GM19324 (cell line): Measurements from ENCODE around the gene MN1.

Experiments used
- ATAC-seq: cut with Tn5 transposase; IDR thresholded peaks from one replicate; pipeline ENCODE4 v1.9.1; 2021; ENCODE audit warnings: mild to moderate bottlenecking, moderate library complexity; ENCODE audit not compliant: unreplicated experiment, low FRiP score

The MN1 gene

DNA sequence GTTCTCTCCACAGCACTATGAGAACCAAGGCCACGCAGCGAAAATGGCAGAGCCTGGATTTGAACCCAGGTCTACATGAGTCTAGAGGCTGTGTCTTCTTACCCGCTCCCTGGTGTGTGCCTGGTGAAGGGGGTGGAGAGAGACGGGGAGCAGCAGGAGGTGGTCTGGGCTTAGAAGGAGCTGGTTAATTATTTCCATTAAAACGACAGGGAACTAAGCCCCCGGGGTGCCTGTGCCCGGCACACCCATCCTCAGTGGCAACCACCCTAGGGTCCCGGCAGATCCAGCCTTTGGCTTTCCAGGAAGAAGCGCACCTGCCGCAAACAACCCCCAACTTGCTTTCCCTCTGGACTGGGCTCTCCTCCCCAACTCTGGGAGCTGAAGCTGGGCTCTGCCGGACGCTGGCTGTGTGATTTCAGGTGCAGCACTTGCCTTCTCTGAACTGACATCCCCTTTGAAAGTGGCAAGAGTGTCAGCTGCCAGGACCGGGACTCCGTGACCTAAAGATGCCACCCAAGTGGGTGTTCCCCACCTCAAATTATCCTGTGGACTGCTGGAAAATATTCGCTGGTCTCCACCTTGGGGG lies 35.8 kb downstream of the MN1 start:
- ATAC-seq: no peak

DNA sequence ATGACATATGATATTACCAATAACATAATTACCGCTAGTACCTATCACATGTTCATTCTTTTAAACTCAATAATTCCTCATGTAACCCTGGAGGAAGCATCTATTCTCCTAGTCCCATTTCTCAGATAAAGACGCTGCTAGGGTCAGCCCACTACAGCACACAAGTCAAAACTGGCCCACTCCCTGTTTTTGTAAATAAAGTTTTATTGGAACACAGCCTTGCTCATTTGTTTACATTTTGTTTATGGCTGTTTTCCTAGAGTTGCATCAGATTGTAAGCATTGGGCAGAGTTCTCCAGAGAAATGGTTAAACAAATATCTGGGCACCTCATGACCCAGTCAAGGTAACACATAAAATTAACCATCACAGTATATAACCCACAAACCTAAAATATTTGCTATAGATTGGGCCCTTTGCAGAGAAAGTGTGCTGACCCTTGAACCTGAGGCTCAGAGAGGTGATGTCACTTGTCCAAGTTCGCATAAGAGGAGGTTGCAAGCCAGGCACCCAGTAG lies 36.8 kb downstream of the MN1 start:
- ATAC-seq: no peak

DNA sequence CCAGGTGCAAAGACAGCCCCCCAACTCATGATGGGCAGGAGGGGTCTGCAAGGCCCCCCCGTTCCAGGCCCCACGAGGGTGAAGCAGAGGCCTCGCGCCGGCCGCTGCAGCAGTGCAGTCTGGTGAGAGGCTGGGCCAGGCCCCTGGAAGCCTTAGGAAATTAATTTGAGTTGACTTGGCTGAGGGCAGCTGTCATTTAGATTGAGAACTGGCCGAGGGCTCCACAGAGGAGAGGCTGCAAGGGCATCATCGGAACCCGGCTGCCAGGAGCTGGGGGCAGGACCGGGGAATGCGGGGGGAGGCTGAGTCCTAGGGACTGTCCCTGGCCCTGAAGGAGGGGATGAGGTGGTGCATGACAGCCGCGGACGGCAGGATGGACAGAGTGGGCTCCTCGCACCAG lies 39.9 kb downstream of the MN1 start:
- ATAC-seq: no peak

DNA sequence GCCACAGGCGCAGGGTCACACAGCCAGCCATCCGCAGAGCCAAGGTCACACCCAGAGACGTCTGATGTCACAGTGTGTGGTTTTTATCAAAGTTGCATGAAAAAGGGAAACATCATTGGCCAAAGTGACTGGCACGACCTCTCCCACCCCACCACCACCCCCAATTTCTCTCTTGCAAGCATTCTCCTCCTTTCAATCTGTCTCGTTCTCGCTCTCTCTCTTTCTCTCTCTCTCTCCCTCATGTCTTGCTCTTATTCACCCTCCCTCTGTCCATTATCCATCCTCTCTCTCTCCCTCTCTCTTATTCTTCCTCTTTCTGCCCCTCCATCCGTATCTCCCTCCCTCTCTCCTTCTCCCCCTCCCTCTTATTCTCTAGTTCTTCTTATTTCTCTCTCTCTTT lies 40.6 kb downstream of the MN1 start:
- no peak for ATAC-seq

DNA sequence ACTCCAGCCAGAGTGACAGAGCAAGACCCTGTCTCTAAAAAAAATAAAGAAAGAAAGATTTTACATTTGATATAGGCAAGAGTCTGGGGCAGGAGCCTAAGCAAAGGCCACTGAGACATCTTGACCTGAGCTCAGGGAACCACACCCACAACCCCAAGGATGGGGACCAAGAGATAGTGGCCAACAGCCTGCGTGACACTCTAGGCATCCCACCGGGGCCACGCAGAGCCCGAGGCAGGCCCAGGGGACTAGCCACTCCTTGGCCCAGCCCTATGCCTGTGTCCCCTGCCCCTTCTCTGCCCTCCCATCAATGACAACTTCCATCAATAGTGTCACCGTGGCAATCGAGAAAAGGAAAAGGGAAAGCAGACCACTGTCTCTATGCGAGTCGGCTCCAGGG lies 41.1 kb downstream of the MN1 start:
- ATAC-seq: no peak

DNA sequence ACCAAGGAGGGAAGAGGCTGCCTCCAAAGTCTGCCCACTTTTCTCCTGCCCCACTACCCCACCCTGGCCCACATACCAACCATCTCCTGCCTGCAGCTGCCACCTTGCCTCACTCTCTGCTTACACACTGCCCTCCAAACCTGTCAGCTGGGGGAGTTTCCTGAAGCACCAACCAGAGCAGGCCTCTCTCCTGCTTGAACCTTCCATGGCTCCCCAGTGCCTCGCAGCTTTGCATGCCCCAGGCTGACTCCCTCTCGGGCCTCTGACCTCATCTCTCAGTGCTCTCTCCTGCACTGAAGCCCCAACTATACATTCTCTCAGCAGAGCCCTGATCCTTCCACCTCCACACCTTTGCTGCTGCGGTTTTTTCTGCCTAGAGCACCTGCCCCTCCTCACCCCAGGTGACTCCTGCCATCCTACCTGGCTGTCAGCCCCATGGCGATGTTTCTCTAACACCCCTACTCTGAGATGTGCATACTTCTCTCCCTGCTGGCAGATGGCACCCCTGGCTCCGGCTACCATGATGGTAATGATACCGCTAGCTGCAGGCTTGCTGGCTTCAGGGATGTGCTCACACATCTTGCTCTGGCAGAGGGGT lies 43.5 kb downstream of the MN1 start:
- ATAC-seq: no peak

DNA sequence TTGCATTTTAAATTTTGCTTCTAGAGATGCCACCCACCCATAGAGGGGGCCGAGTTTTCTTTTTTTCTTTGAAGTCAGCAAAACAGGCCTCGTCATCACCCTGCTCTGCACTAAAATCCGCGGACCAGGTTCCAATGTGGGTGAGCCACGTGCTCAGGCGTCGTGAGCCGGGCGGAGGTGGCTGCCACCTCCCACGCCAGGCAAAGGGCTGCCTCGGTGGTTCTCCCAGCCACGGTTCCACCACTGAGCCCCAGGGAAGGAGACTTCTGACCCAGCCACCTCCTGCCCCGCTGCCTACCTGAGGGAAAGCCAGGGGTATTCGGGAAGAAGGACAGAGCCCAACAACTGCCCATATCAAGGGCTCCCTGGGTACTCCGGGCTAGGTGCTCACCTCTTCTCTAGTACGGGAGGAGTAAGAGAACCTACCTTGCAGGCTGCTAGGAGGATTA lies 45.3 kb downstream of the MN1 start:
- ATAC-seq: no peak

DNA sequence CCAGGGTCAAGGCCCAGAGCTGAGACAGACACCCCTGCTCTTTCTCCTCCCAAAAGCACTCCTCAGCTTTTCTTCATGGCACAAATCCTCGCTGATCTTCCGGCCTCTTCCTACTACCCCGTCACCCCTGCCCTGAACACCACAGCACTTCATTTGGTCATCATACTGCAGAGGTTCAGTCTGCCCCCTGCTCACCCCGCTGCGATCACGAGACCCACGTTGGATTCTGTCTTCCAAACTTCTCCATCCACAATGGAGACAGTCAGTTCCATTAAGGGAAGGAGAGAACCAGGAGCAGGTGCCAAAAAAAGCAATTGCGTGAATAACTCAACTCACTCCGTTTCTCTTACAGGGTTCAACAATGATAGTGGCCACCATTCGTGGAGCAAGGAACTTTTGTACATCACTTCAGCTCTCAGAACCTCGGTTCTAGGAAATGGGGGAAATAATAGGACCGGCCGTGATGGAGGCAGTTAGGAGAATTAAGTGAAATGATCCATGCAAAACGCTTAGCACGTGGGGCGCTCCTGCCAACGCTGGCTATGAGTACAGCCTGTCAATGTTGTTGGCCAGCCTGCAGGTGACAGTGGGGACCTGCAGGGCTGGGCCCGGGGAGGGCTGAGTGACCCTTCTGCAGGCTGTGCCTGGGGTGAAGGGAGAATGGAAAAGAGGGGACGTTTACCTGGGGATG lies 45.9 kb downstream of the MN1 start:
- ATAC-seq: no peak

DNA sequence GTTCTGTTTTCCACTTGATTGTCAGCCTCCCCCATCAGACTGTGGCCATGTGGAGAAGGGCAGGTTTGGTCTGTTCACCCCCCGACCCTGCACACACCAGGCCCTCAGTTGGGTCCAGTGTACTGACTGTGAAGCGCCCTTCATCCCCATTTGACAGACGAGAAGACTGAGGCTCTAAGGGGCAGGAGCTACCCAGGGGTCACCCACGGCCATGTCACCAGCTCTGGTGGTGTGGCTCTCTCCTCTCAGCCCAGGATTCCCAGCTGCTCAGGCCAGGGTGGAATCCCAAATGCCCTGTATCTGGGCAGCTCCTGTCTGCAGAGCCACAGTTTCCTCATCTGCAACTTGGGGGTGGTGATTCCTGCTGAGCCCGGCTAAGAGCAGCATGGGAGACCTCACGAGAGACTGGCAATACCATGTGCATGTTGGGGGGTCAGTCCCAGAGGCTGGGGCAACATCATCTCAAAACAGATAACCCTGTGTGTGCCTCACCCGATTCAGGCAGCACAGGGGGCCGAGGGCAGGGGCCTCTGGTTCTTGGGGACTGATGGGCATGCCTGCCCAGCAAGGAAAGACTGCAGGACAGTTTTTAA lies 46.6 kb downstream of the MN1 start:
- ATAC-seq: no peak

DNA sequence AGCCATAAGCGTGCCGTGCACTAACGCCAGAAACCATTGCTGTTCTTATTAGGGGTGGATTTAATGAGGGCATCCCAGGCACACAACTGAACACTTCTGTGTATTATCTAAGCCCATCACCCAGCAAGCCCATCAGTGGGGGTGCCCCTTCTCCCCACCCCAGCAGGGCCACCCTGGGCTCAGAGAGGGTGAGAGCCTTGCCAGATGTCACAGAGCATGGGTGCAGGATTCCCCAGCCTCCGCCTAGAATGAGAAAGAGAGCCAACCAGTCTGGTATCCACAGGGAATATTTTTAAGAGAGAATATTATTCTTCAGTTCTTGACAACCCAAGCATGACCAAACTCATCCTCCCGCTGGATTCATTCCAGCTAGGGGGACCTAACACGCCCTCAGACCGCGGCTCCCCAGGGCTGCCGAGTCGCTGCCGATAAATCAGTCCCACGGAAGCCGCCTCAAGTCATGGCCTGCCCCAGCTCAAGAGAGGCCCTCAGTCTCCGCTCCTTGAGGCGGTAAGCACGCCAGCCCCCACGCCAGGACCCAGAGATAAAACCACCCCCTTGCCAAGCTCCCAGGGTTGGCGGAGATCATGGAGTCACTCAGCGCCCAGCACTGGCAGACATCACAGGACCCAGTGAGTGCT lies 47.2 kb downstream of the MN1 start:
- ATAC-seq: no peak

DNA sequence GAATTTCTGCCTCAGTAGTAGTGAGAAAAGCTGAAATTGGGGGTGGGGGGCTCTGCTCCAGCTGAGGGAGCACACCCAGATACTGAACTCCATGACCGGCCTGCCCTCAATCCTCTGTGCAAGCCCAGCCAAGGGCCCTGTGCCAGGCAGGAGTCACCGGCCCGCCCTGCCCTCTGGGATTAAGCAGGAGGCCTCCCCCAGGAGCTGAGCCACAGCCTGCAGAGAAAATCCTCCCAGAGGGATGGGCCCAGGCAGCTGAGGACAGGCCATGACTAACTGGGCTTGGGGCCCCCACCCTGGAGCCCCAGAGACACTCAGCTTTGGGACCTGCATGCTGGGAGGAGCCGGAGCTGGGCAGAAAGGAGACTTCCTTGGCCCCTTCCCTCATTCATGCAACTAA lies 48.8 kb downstream of the MN1 start:
- ATAC-seq: no peak

DNA sequence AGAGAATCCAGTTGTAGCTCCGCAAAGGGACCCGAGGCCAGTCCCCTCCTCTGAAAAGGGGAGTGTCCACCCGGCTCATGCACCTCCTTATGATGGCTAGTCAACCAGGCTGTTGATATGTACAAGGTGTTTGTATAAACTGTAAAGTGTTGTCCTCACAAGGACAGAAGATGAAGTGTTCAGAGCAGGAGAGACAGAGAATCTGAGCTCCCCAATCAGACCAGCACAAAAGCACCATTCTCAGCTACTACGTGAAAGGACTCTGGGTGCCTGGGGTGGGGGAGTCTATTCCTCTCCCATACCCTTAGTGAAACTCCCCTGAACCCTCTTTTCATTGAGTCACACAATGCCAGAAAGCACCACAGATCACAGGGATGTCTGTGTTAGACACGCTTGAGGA lies 49.4 kb downstream of the MN1 start:
- no peak for ATAC-seq

DNA sequence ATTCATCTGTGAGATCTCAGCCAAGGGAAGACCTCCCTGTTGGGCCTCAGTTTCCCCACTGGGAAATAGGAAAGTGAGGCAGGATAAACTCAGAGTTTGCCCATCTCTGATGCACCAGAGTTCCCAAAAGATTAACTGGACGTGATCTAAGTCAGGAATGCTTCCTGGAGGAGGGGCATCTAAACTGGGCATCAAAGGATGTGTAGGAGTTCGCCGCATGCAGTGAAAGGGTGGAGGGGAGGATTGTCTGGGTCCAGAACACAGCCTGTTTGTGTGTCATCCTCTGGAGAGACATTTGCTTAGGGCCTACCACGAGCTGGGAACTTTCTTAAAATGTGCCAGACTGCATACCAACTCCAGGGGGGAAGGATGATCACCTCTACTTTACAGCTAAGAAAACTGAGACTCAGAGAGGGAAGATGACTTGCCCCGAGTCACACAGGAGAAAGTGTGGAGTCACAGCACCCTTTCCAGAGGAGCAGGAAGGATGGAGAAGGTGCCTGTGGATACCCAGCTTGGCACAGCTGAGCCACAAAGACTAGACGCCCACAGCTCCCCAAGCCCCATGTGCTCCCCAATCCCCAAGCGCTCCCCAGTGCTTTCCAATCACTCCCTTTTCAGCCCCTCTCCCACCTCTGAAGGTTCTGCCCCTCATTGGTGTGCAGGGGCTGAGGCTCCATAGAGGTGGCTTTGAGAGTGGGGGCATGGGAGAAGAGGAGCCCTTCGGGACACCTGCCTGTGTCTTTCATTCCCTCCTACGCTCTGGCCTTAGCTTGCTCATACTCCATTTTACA lies 50.1 kb downstream of the MN1 start:
- no peak for ATAC-seq

DNA sequence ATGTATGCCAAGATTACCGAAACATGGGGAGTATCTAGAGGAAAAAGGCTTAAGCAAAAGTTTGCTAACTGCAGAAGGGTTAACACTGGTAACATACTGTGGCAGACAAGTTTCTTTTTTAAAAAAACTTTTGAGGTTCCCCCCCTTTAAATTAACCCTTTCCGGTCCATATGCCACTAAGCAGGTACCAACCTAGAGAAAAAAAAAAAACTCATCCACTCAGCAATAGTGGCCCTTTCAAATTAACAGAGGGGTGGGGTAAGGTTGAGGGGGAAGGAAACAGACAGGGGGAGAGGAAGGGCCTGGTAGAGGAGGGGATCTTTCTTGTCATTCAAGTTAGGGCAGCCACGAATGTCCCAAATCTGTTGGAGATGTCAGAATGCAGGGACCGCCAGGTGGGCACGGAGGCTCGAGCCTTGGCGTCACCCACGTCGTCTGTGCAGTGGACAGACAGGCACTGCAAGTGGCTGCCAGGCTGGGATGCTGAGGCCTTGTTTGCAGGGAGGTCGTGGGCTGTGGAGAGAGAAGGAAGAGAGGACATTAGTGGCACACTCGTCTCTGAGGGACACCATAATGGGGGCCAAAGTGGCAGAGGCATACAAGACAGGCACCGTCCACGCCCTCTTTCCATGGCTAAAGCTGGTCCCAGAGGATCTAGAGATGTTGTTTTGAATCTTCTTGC lies 50.8 kb downstream of the MN1 start:
- ATAC-seq: no peak

DNA sequence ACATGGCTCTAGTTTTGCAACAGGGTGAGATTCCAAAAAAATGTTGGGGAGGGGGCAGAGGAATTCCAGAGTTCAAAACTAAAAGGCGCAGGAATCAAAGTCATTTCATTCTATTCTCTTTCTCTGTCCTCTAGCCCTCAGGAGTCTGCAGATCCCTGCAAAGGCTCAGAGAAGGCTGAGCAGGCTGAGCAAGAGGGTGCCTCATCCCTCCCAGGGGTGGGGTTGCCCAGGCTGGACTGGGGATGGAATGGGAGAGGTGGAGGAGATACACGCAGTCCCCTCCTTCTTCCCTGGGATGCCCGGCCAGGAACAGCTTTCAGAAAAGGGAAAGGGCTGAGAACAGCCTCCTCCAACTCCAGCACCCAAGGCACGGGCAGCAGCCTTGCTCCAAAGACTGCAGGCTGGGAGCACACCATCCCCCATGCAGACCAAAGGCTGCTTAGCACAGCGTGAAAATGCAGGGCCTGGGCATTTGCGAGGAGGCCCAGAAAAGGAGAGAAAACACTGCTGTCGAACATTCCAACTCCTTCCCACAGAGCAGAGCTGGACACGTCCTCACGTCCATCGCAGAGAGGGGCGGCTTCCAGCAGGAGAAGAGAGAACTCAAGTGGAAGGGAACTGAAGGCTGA lies 51.8 kb downstream of the MN1 start:
- no peak for ATAC-seq

DNA sequence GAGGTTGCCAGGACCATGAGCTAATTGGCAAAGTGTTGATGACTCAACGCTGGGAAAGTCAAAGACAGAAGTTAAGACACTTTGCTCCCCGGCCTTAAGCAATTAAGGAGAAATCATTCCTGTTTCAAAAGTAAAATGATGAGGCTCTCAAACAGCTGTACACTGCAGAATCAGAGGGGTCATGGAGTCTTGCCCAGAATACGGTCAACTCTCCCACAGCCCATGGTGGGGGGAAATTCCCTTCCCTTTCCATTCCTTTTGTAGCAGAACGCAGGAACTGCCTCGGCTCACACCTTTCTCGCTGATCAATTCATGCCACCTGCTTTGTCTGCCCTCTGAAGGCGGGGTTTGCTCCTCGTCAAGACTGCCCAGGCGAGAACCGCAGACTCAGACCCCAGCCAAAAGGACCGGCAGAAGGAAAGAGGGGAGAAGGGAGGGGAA lies 52.8 kb downstream of the MN1 start:
- ATAC-seq: no peak

DNA sequence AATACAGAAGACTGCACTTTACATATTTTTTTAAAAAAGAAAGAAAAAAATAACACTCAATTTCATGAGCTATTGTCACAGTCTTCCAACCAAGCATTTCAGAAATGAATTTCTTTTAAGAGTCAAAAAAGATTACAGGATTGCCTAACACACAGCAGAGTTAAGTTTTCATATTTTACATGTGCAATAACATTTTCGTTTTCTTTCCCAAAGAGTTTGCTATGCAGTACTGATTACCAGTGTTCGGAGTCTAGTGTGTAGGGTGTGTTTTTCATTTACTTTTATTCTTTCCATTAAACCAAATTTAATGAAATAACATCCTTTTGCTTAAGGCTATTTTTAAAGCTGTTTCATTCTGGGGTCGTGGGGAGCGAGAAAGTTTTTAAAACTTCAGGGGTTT lies 53.2 kb downstream of the MN1 start:
- ATAC-seq: no peak

DNA sequence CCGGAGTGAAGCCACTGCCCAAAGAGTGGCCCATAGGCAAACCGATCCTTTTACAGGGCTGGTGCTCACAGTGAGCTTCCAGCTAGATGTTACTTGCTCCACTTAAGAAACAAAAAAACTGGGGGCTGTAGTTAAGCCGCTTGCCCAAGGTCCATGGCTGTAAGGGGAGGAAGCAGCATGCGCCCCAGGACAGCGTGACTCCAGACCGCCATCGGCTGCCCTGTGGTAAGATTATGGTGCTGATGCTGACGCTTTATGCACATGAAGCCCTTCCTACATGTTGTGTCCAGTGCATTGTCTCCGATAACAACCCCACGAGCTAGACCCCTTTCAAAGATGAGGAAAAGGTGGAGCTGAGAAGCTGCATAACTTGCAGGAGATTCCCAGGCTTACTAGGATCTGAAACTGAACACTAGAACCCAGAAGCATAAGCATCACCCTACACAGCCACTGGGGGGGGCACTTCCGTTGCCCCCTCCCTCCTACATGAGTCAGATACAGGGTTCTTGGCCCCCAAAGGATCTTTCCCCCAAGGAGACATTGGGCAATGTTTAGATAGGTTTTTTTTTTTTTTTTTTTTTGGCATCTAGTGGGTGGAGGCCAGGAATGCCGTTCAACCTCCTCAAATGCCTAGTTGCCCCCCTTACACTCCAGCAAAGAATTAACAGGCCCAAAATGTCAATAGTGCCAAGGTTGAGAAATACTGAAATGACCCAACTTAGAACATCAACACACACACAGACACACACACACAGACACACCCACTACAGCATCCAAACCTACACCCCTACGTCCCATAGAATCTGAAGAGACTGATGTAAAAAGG lies 53.9 kb downstream of the MN1 start:
- no peak for ATAC-seq
